Right atrium auricular region (tissue), 2 donors: ENCODE data around the gene RNF114. TPM values are rescaled to one million over a fixed set of nuclear protein-coding genes. Genes with fewer than 3 reads are reported as not detected.

ENCODE experiments used
- DNase-seq: peaks from one replicate; pipeline ENCODE4 v3.0.0-alpha.2; 2019; ENCODE audit warnings: low spot score
- H3K27ac ChIP-seq, 2 donors: fragments of 200-600 bp; sonication (generic); 1 replicate in 1 of 2; 2 replicates in 1 of 2; pipeline ENCODE4 v1.5.1; 2016 to 2019
- H3K27me3 ChIP-seq, 2 donors: fragments of 200-600 bp; sonication (generic); one replicate each; pipeline versions ENCODE4 v1.5.1 to v1.6.0; 2017 to 2019
- H3K36me3 ChIP-seq: fragments of 200-600 bp; sonication (generic); one replicate; pipeline ENCODE4 v1.5.1; 2016
- H3K4me1 ChIP-seq, 2 donors: fragments of 200-600 bp; sonication (generic); one replicate each; pipeline versions ENCODE4 v1.5.1 to v1.6.0; 2017 to 2019
- H3K4me3 ChIP-seq, 2 donors: fragments of 200-600 bp; sonication (generic); 1 replicate in 1 of 2; 2 replicates in 1 of 2; pipeline ENCODE4 v1.5.1; 2017 to 2019; ENCODE audit warnings: mild to moderate bottlenecking in 1 of 2, moderate library complexity in 1 of 2
- H3K9me3 ChIP-seq, 2 donors: fragments of 200-600 bp; sonication (generic); one replicate each; pipeline ENCODE4 v1.5.1; 2019
- CTCF ChIP-seq, 2 donors: fragments of 200-600 bp; sonication (generic); IDR thresholded peaks; one replicate each; pipeline ENCODE4 v1.5.1; 2019; ENCODE audit warnings: antibody characterized with exemption in 2 of 2
- total RNA-seq, 2 donors: library from RNA; depleted of rRNA; stranded (reverse); fragments of >200 nt; gene quantifications; one replicate each; pipeline ENCODE4 v1.1.0, GENCODE V29; 2016

The RNF114 gene
- total RNA-seq, 2 donors from 2014 or later, result 40.2 to 117 TPM

DNA sequence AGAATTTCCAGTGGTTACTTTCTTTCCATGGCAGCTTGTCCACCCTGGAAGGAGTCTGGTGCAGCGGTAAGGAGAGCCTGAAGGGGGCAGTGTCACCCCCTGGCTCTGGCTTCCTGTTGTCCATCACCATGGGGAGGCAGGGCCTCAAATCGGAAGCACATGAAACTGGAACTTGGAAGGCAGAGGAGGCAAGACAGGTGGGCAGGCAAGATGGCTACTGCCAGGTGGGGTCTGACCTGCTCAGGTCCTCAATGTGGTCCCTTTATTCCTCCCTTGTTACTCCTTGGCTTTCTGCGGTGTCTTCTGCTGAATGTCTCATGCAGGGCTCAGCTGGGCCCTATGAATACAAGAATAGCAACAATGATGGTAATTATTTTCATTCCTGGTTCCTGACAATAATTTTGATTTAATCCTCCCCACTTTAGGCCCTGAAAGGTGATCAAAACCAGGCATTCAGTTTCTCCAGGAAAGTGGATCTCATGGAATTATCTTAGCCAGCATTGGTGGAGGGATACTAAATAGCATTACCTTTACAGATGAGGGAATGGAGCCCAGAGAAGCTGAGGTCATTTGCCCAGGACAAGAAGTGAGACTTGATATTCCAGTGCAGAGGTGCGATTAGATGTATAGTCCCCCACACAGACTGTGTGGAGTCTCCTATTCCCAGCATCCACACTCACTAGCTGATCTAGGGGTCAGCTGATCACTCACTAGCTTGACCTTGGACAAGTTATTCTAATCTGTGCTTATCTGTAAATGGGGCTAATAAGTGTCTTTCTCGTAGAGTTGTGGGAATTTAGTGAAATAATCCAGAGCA is 29.0 kb downstream of the RNF114 start:
- no peak for DNase-seq
- peak in 1 of 2 donors; percentile 42 for TF ChIP-seq CTCF (IDR thresholded peaks at IDR 0.05)
- Histone ChIP-seq H3K4me1 (no peaks in the 10 kb centered on the region), H3K9me3 (no peaks in the 10 kb centered on the region), H3K36me3 (no peaks in the 10 kb centered on the region), H3K27ac (no peak overlapping the region), H3K27me3 (no peaks in the 10 kb centered on the region), H3K4me3 (no peak overlapping the region)

- TF ChIP-seq CTCF (IDR thresholded peaks at IDR 0.05), result no peak
- no peaks in the 10 kb centered on the region for H3K36me3 ChIP-seq
- H3K27ac ChIP-seq, result no peak overlapping the region
- H3K27me3 ChIP-seq, result no peaks in the 10 kb centered on the region
- H3K4me3 ChIP-seq, result no peak overlapping the region
- H3K4me1 ChIP-seq, result no peaks in the 10 kb centered on the region
- no peak for DNase-seq
- no peaks in the 10 kb centered on the region for H3K9me3 ChIP-seq
Measured at GRCh38 chr20:49965781-49966305, 29.6 kb downstream of the RNF114 start.

GRCh38 chr20:49966861-49967260 is 30.7 kb downstream of the RNF114 start:
- TF ChIP-seq CTCF (IDR thresholded peaks at IDR 0.05), result no peak
- no peak for DNase-seq
- no peaks in the 10 kb centered on the region for H3K36me3 ChIP-seq
- no peaks in the 10 kb centered on the region for H3K27me3 ChIP-seq
- no peaks in the 10 kb centered on the region for H3K9me3 ChIP-seq
- H3K4me1 ChIP-seq, result no peaks in the 10 kb centered on the region
- H3K27ac ChIP-seq, result no peak overlapping the region
- no peak overlapping the region for H3K4me3 ChIP-seq

- Histone ChIP-seq H3K27ac (peak overlapping the region; percentile 15 to 43), H3K9me3 (no peaks in the 10 kb centered on the region), H3K27me3 (no peaks in the 10 kb centered on the region), H3K36me3 (no peaks in the 10 kb centered on the region), H3K4me3 (no peak overlapping the region), H3K4me1 (no peaks in the 10 kb centered on the region)
- DNase-seq, result no peak
- TF ChIP-seq CTCF (IDR thresholded peaks at IDR 0.05), result no peak
Measured at GRCh38 chr20:49969234-49969633, 33.0 kb downstream of the RNF114 start.

- Histone ChIP-seq H3K27me3 (no peaks in the 10 kb centered on the region), H3K27ac (peak overlapping the region in 1 of 2 donors; percentile 43), H3K36me3 (no peaks in the 10 kb centered on the region), H3K9me3 (no peaks in the 10 kb centered on the region), H3K4me3 (no peak overlapping the region), H3K4me1 (no peaks in the 10 kb centered on the region)
- no peak for DNase-seq
- no peak for TF ChIP-seq CTCF (IDR thresholded peaks at IDR 0.05)
Measured at GRCh38 chr20:49969946-49970345, 33.7 kb downstream of the RNF114 start.
